Measurements from ENCODE around the gene PAFAH1B2. TPM values are rescaled to one million over a fixed set of nuclear protein-coding genes. Genes with fewer than 3 reads are reported as not detected.

PAFAH1B2 gene
- total RNA-seq, 2 experiments from 2014 or later: 59.9 to 62.8 TPM

DNA sequence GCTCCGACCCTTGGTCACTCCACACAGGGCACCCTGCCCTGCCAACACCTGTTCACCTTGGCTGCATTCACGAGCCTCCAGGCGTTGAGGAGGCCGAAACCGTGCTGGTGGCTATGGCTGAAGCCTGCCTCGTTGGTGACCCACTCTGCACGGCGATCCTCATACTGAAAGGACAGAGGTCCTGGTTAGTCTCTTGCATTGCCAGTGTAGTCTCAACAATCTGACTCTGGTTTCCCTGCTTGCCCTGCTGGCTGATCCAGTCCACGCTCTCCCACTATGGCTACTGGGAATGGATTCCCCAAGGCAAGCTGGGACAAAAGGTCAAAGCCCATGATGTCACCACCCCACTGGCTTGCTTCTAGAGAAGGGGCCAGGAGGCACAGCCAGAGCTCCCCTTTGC, 74.9 kb downstream of the PAFAH1B2 start:
- H3K9me3 ChIP-seq (ENCODE audit: low read length): no peaks in the 10 kb centered on the region
- H3K36me3 ChIP-seq (ENCODE audit: insufficient read depth, low read length): peaks cover 91% of the 10 kb centered on the region
- H4K20me1 ChIP-seq (ENCODE audit: insufficient read depth, low read length): no peaks in the 10 kb centered on the region
- ChIA-PET CTCF (ENCODE audit: unreplicated experiment) (no interaction called here), POLR2A (interaction anchor here (1.2 kb wide), 1 partner anchor 39 kb away, joined by 4 read pairs; no protein-coding TSS in a partner anchor)
- no peak overlapping the region for H3K4me3 ChIP-seq (ENCODE audit: low read depth, low read length, poor library complexity, severe bottlenecking)
- no peaks in the 10 kb centered on the region for H3K79me2 ChIP-seq (ENCODE audit: insufficient read depth, low read depth, low read length)
- TF ChIP-seq EZH2phosphoT487 (IDR thresholded peaks at IDR 0.05; ENCODE audit: borderline replicate concordance, low read depth, low read length): no peak
- no peak for TF ChIP-seq CTCF (conservative IDR thresholded peaks at IDR 0.05; ENCODE audit: low read length)
- no peak overlapping the region for H3K27ac ChIP-seq (ENCODE audit: low read depth, low read length, poor library complexity, severe bottlenecking)
- H3K9me2 ChIP-seq (ENCODE audit: insufficient read depth, low read length): no peaks in the 10 kb centered on the region
- intact Hi-C loops (cut with micrococcal nuclease; ENCODE audit: unreplicated experiment): no loop called here
- no peak overlapping the region for H2AFZ ChIP-seq (ENCODE audit: low read length)
- no peaks in the 10 kb centered on the region for H3K4me1 ChIP-seq (ENCODE audit: insufficient read depth, low read length, poor library complexity, severe bottlenecking)
- H3K4me2 ChIP-seq (ENCODE audit: low read length): no peak overlapping the region
- BruUV-seq (replicated peaks): no TSS peak
- no peak for DNase-seq (ENCODE audit: low spot score)

GRCh38 chr11:117219455-117219854, 75.4 kb downstream of the PAFAH1B2 start:
- CTCF ChIA-PET (ENCODE audit: unreplicated experiment): no interaction called here

More at GRCh38 chr11:117219455-117219854, 75.4 kb downstream of the PAFAH1B2 start:
- no peak overlapping the region for H3K4me3 ChIP-seq (ENCODE audit: low read depth, low read length, poor library complexity, severe bottlenecking)
- H3K4me1 ChIP-seq (ENCODE audit: insufficient read depth, low read length, poor library complexity, severe bottlenecking): no peaks in the 10 kb centered on the region
- no peaks in the 10 kb centered on the region for H3K9me2 ChIP-seq (ENCODE audit: insufficient read depth, low read length)
- intact Hi-C loops (cut with micrococcal nuclease; ENCODE audit: unreplicated experiment): no loop called here
- H3K36me3 ChIP-seq (ENCODE audit: insufficient read depth, low read length): peaks cover 91% of the 10 kb centered on the region
- H3K79me2 ChIP-seq (ENCODE audit: insufficient read depth, low read depth, low read length): no peaks in the 10 kb centered on the region
- no peaks in the 10 kb centered on the region for H4K20me1 ChIP-seq (ENCODE audit: insufficient read depth, low read length)
- TF ChIP-seq CTCF (conservative IDR thresholded peaks at IDR 0.05; ENCODE audit: low read length) (no peak), EZH2phosphoT487 (IDR thresholded peaks at IDR 0.05; ENCODE audit: borderline replicate concordance, low read depth, low read length) (no peak)
- no peak for DNase-seq (ENCODE audit: low spot score)
- no peak overlapping the region for H2AFZ ChIP-seq (ENCODE audit: low read length)
- no peak overlapping the region for H3K27ac ChIP-seq (ENCODE audit: low read depth, low read length, poor library complexity, severe bottlenecking)
- H3K4me2 ChIP-seq (ENCODE audit: low read length): no peak overlapping the region
- POLR2A ChIA-PET: interaction anchor here (1.0 to 1.2 kb wide), 2 partner anchors 23 to 40 kb away, joined by 3 to 4 read pairs; no protein-coding TSS in a partner anchor
- no peaks in the 10 kb centered on the region for H3K9me3 ChIP-seq (ENCODE audit: low read length)
- BruUV-seq (replicated peaks): no TSS peak

Measured in OCI-LY7 (cell line).